Measurements from ENCODE around the gene SMAD4. TPM values are rescaled to one million over a fixed set of nuclear protein-coding genes. Genes with fewer than 3 reads are reported as not detected.
"Not testable (repeated sequence)": the region's sequence is repeated elsewhere in the genome, so short reads cannot be mapped to it uniquely, and the experiment has no call there.

Gene SMAD4
- polyA plus RNA-seq, 1 donor, result 79.7 TPM

- DNase-seq (ENCODE audit: low read depth), result no peak
Observed at GRCh38 chr18:51069885-51070284, 39.9 kb downstream of the SMAD4 start.

- no peak for DNase-seq (ENCODE audit: low read depth)
Observed at GRCh38 chr18:51070545-51070944, 40.5 kb downstream of the SMAD4 start.

- DNase-seq (ENCODE audit: low read depth), result no peak
Observed at GRCh38 chr18:51072586-51073313, 42.7 kb downstream of the SMAD4 start.

- no peak for DNase-seq (ENCODE audit: low read depth)
Observed at GRCh38 chr18:51074605-51075004, 44.6 kb downstream of the SMAD4 start.

GRCh38 chr18:51076503-51076902, 46.5 kb downstream of the SMAD4 start:
- DNase-seq (ENCODE audit: low read depth), result no peak

- DNase-seq (ENCODE audit: low read depth), result no peak
Observed at GRCh38 chr18:51077217-51077616, 47.2 kb downstream of the SMAD4 start.

- DNase-seq (ENCODE audit: low read depth), result no peak
Observed at GRCh38 chr18:51078026-51078425, 48.0 kb downstream of the SMAD4 start.

- DNase-seq (ENCODE audit: low read depth), result no peak
Observed at GRCh38 chr18:51082571-51083267, 52.7 kb downstream of the SMAD4 start.

- DNase-seq (ENCODE audit: low read depth), result no peak
Observed at GRCh38 chr18:51083398-51083797, 53.4 kb downstream of the SMAD4 start.

- no peak for DNase-seq (ENCODE audit: low read depth)
Observed at GRCh38 chr18:51088410-51088809, 58.4 kb downstream of the SMAD4 start.

- DNase-seq (ENCODE audit: low read depth), result no peak
Observed at GRCh38 chr18:51089691-51090090, 59.7 kb downstream of the SMAD4 start.

GRCh38 chr18:51091270-51091669, 61.3 kb downstream of the SMAD4 start:
- DNase-seq (ENCODE audit: low read depth), result no peak

GRCh38 chr18:51092117-51092516, 62.1 kb downstream of the SMAD4 start:
- DNase-seq (ENCODE audit: low read depth), result no peak

- not testable (repeated sequence) for DNase-seq (ENCODE audit: low read depth)
Observed at GRCh38 chr18:51092967-51093366, 63.0 kb downstream of the SMAD4 start.

- DNase-seq (ENCODE audit: low read depth), result no peak
Observed at GRCh38 chr18:51097021-51097822, 67.2 kb downstream of the SMAD4 start.

GRCh38 chr18:51098082-51098481, 68.1 kb downstream of the SMAD4 start:
- no peak for DNase-seq (ENCODE audit: low read depth)

GRCh38 chr18:51098513-51098912, 68.5 kb downstream of the SMAD4 start:
- no peak for DNase-seq (ENCODE audit: low read depth)

GRCh38 chr18:51100385-51101120, 70.5 kb downstream of the SMAD4 start:
- DNase-seq (ENCODE audit: low read depth), result no peak

GRCh38 chr18:51107082-51107481, 77.1 kb downstream of the SMAD4 start:
- no peak for DNase-seq (ENCODE audit: low read depth)

GRCh38 chr18:51107598-51108305, 77.7 kb downstream of the SMAD4 start:
- no peak for DNase-seq (ENCODE audit: low read depth)

GRCh38 chr18:51108330-51108729, 78.3 kb downstream of the SMAD4 start:
- no peak for DNase-seq (ENCODE audit: low read depth)

All from forelimb muscle (tissue), 1 donor.